TTC549 (cell line): ENCODE data around the gene KRTAP2-2.
"Not testable (repeated sequence)": the region's sequence is repeated elsewhere in the genome, so short reads cannot be mapped to it uniquely, and the experiment has no call there.

Experiments
- FAIRE-seq: peaks from 2 replicates; lab custom pipeline; 2012; peaks lifted over from hg19 to GRCh38; lab: Jason Lieb, UNC

KRTAP2-2 gene

GRCh38 chr17:41064301-41064700 lies 9.3 kb upstream of the KRTAP2-2 start:
- FAIRE-seq = no peak

- FAIRE-seq = no peak
Measured at GRCh38 chr17:41063449-41063848, 8.4 kb upstream of the KRTAP2-2 start.

GRCh38 chr17:41061964-41062363 lies 6.9 kb upstream of the KRTAP2-2 start:
- no peak for FAIRE-seq

- FAIRE-seq = no peak
Measured at GRCh38 chr17:41060052-41060604, 5.1 kb upstream of the KRTAP2-2 start, which contains the start of gene KRTAP2-3. Gene KRTAP2-3, minus strand, starts transcription at chr17:41060114. Its CDS starts 64 bp downstream, at chr17:41060050.

GRCh38 chr17:41059276-41060051 lies 4.4 kb upstream of the KRTAP2-2 start:
- not testable (repeated sequence) for FAIRE-seq

- FAIRE-seq = no peak
Measured at GRCh38 chr17:41058741-41059140, 3.7 kb upstream of the KRTAP2-2 start.

- no peak for FAIRE-seq
Measured at GRCh38 chr17:41057547-41057946, 2.5 kb upstream of the KRTAP2-2 start.

- FAIRE-seq = not testable (repeated sequence)
Measured at GRCh38 chr17:41054556-41054955, 474 bp downstream of the KRTAP2-2 start.

GRCh38 chr17:41054025-41054424 lies 1.0 kb downstream of the KRTAP2-2 start:
- FAIRE-seq = no peak

GRCh38 chr17:41052566-41052965 lies 2.5 kb downstream of the KRTAP2-2 start:
- FAIRE-seq = no peak

GRCh38 chr17:41049110-41049509 lies 5.9 kb downstream of the KRTAP2-2 start:
- FAIRE-seq = no peak

GRCh38 chr17:41048441-41048840 lies 6.6 kb downstream of the KRTAP2-2 start:
- no peak for FAIRE-seq

GRCh38 chr17:41046735-41047465 lies 8.1 kb downstream of the KRTAP2-2 start, which contains the start of gene KRTAP2-1:
Gene KRTAP2-1, minus strand, starts transcription at chr17:41047316. Its CDS starts 49 bp downstream, at chr17:41047267.
- not testable (repeated sequence) for FAIRE-seq

- no peak for FAIRE-seq
Measured at GRCh38 chr17:41042953-41043352, 12.1 kb downstream of the KRTAP2-2 start.

GRCh38 chr17:41040783-41041571 lies 14.1 kb downstream of the KRTAP2-2 start, which contains the start of gene KRTAP1-1:
Gene KRTAP1-1, minus strand, starts transcription at chr17:41041450. Its CDS starts 53 bp downstream, at chr17:41041397.
- FAIRE-seq = not testable (repeated sequence)

- no peak for FAIRE-seq
Measured at GRCh38 chr17:41037853-41038350, 17.1 kb downstream of the KRTAP2-2 start.

GRCh38 chr17:41034346-41034935 lies 20.6 kb downstream of the KRTAP2-2 start, which contains the start of gene KRTAP1-3:
Gene KRTAP1-3, minus strand, starts transcription at chr17:41034874. Its CDS starts 53 bp downstream, at chr17:41034821.
- not testable (repeated sequence) for FAIRE-seq

GRCh38 chr17:41029633-41030245 lies 25.3 kb downstream of the KRTAP2-2 start, which contains the start of gene KRTAP1-4:
Gene KRTAP1-4, minus strand, starts transcription at chr17:41030195. Its CDS starts 117 bp downstream, at chr17:41030078.
- FAIRE-seq = no peak

GRCh38 chr17:41026715-41027471 lies 28.1 kb downstream of the KRTAP2-2 start, which contains the start of gene KRTAP1-5:
Gene KRTAP1-5, minus strand, starts transcription at chr17:41027208. Its CDS starts 53 bp downstream, at chr17:41027155.
- no peak for FAIRE-seq

GRCh38 chr17:41024697-41025096 lies 30.3 kb downstream of the KRTAP2-2 start:
- no peak for FAIRE-seq
